K562 (cell line): ENCODE measurements around the gene MRPL42. TPM values are rescaled to one million over a fixed set of nuclear protein-coding genes. Genes with fewer than 3 reads are reported as not detected.

Experiments used
- EP400 ChIP-seq: fragments of 450-650 bp; IDR thresholded peaks from 2 replicates; pipeline ENCODE4 v1.6.1; 2017; ENCODE audit warnings: antibody characterized with exemption, mild to moderate bottlenecking, moderate library complexity
- FOXK2 ChIP-seq, 2 experiments: fragments of 450-650 bp; IDR thresholded peaks in 1 of 2; conservative IDR thresholded peaks in 1 of 2; 2 replicates each; pipeline ENCODE4 v1.6.1; 2016; ENCODE audit warnings: low read depth in 2 of 2, mild to moderate bottlenecking in 1 of 2
- MTA1 ChIP-seq: fragments of 450-650 bp; IDR thresholded peaks from 2 replicates; pipeline ENCODE4 v1.6.1; 2017; ENCODE audit warnings: borderline replicate concordance
- NR3C1 ChIP-seq: sonication (generic); formaldehyde crosslinking; IDR thresholded peaks from 2 replicates; pipeline ENCODE4 v1.8.1; 2022; ENCODE audit warnings: missing genetic modification reagents
- NR4A1 ChIP-seq, 2 experiments: fragments of 250-450 bp in 1 of 2; fragments of 450-650 bp in 1 of 2; sonication (Bioruptor Pico) in 1 of 2; IDR thresholded peaks; 2 replicates each; pipeline versions ENCODE4 v1.4.0 to v1.6.1; 2016 to 2020; ENCODE audit warnings: mild to moderate bottlenecking in 2 of 2, missing compliant biosample characterization in 1 of 2, missing genetic modification characterization in 1 of 2, moderate library complexity in 1 of 2
- POLR2G ChIP-seq: fragments of 200-400 bp; formaldehyde crosslinking; IDR thresholded peaks from 2 replicates; pipeline ENCODE4 v1.6.1; 2017; ENCODE audit warnings: low read depth, mild to moderate bottlenecking, antibody characterized with exemption, low read length, moderate library complexity
- RBM17 ChIP-seq: fragments of 200-400 bp; formaldehyde crosslinking; IDR thresholded peaks from 2 replicates; pipeline ENCODE4 v1.6.1; 2017; ENCODE audit warnings: low read depth, mild to moderate bottlenecking, low read length, borderline replicate concordance
- RERE ChIP-seq: sonication (generic); formaldehyde crosslinking; IDR thresholded peaks from 2 replicates; pipeline ENCODE4 v1.8.0; 2023; ENCODE audit warnings: missing genetic modification reagents, mild to moderate bottlenecking, borderline replicate concordance
- SMARCA5 ChIP-seq: fragments of 450-650 bp; IDR thresholded peaks from 2 replicates; pipeline ENCODE4 v1.6.1; 2016
- TAF1 ChIP-seq: IDR thresholded peaks from 2 replicates; pipeline ENCODE4 v1.6.1; 2011; ENCODE audit warnings: mild to moderate bottlenecking, low read length, moderate library complexity; ENCODE audit not compliant: insufficient read depth, control insufficient read depth, severe bottlenecking; ENCODE audit errors: extremely low read depth
- TCF7L2 ChIP-seq: fragments of 150-350 bp; IDR thresholded peaks from 2 replicates; pipeline ENCODE4 v1.6.1; 2016; ENCODE audit warnings: low read depth, mild to moderate bottlenecking, low read length, moderate library complexity
- TGIF2 ChIP-seq: sonication (generic); formaldehyde crosslinking; IDR thresholded peaks from 2 replicates; pipeline ENCODE4 v1.8.1; 2022; ENCODE audit warnings: mild to moderate bottlenecking, missing genetic modification reagents, moderate library complexity
- XRCC4 ChIP-seq: IDR thresholded peaks from one replicate; pipeline ENCODE4 v1.6.1; 2011; ENCODE audit not compliant: insufficient read depth, insufficient read length; ENCODE audit errors: extremely low read depth
- ZNF121 ChIP-seq: sonication (generic); formaldehyde crosslinking; conservative IDR thresholded peaks from 2 replicates; pipeline ENCODE4 v1.8.0; 2022; ENCODE audit warnings: missing genetic modification reagents
- ZNF174 ChIP-seq: fragments of 250-450 bp; sonication (Bioruptor Pico); IDR thresholded peaks from 2 replicates; pipeline ENCODE4 v1.4.0; 2020; ENCODE audit warnings: mild to moderate bottlenecking
- ZNF395 ChIP-seq: fragments of 200-800 bp; sonication (Bioruptor generic); IDR thresholded peaks from 2 replicates; pipeline ENCODE4 v1.6.1; 2017; ENCODE audit warnings: missing genetic modification characterization, missing compliant biosample characterization
- ZNF408 ChIP-seq: fragments of 250-450 bp; sonication (Bioruptor Pico); IDR thresholded peaks from 2 replicates; pipeline ENCODE4 v1.4.0; 2020; ENCODE audit warnings: low read depth, mild to moderate bottlenecking, moderate library complexity
- ZNF586 ChIP-seq: fragments of 450-650 bp; formaldehyde crosslinking; conservative IDR thresholded peaks from 2 replicates; pipeline ENCODE4 v1.4.0; 2020; ENCODE audit warnings: mild to moderate bottlenecking, moderate library complexity
- polyA plus RNA-seq, 8 experiments: library from polyadenylated mRNA; depleted of rRNA in 4 of 8; stranded (reverse) in 5 of 8; unstranded in 3 of 8; fragments of >200 nt; fragmentation: Nextera tagmentation in 2 of 8; fragmentation: Illumina TruSeq in 1 of 8; extraction: Ambion mirVana in 2 of 8; extraction: Trizol in 1 of 8; gene quantifications; 2 replicates each; pipeline versions ENCODE4 v1.2.1 to v1.2.3, GENCODE V29; 2011 to 2014; ENCODE audit warnings: inconsistent platforms in 1 of 8, missing spikeins in 1 of 8
- total RNA-seq, 7 experiments: library from RNA; depleted of rRNA in 6 of 7; stranded (reverse); fragments of >200 nt in 6 of 7; fragmentation: Illumina TruSeq in 2 of 7; extraction: Trizol in 2 of 7; gene quantifications; 2 replicates each; pipeline versions ENCODE4 v1.2.1 to v1.2.3, GENCODE V29; 2011 to 2021; ENCODE audit warnings: low replicate concordance in 1 of 7
- TF ChIP-seq, protein P1 (sequence below): fragments of 450-650 bp; formaldehyde crosslinking; IDR thresholded peaks from 2 replicates; pipeline ENCODE4 v1.4.0; 2020; ENCODE audit warnings: mild to moderate bottlenecking, moderate library complexity

Gene MRPL42
- total and polyA plus RNA-seq, 9 of the 15 experiments (the other 6 are each of a cell fraction or from before 2014, with no cell fraction given), result 104 to 806 (median 218) TPM

GRCh38 chr12:93441617-93442410 lies 25.5 kb upstream of the MRPL42 start, which contains the start of gene UBE2N (continued):
- no peak for TF ChIP-seq RERE (CRISPR knock-in tag)
- peak; percentile 95 for TF ChIP-seq POLR2G
- TF ChIP-seq TCF7L2, result no peak
- no peak for TF ChIP-seq NR4A1 (CRISPR knock-in tag; IDR thresholded peaks at IDR 0.05)
- TF ChIP-seq NR4A1 (tag; IDR thresholded peaks at IDR 0.05), result peak; percentile 30; the same call in 1 of the 2 replicates
- no peak for TF ChIP-seq RBM17
- TF ChIP-seq ZNF121 (CRISPR knock-in tag), result no peak
- TF ChIP-seq TGIF2 (CRISPR knock-in tag), result peak; percentile 88; the same call in 1 of the 2 replicates
- no peak for TF ChIP-seq ZNF408 (CRISPR knock-in tag)
- TF ChIP-seq XRCC4, result no peak
- 0 out of 2 replicates have a peak, but pooled peaks have one; percentile 43 for TF ChIP-seq ZNF395
- TF ChIP-seq NR3C1 (CRISPR knock-in tag), result no peak; the same call in 1 of the 2 replicates
- TF ChIP-seq EP400, result peak; percentile 85
- TF ChIP-seq TAF1, result peak; percentile 83
- no peak for TF ChIP-seq ZNF586 (CRISPR knock-in tag)
- no peak for TF ChIP-seq SMARCA5
- peak in 1 of 2 experiments; percentile 42; a peak in 1 of 4 replicates for TF ChIP-seq FOXK2 (conservative IDR thresholded peaks at IDR 0.05 in 1 of 2, IDR thresholded peaks at IDR 0.05 in 1 of 2; ENCODE audit: low read depth in 2 of 2)
- TF ChIP-seq ZNF174 (CRISPR knock-in tag), result no peak
- TF ChIP-seq, protein P1, sequence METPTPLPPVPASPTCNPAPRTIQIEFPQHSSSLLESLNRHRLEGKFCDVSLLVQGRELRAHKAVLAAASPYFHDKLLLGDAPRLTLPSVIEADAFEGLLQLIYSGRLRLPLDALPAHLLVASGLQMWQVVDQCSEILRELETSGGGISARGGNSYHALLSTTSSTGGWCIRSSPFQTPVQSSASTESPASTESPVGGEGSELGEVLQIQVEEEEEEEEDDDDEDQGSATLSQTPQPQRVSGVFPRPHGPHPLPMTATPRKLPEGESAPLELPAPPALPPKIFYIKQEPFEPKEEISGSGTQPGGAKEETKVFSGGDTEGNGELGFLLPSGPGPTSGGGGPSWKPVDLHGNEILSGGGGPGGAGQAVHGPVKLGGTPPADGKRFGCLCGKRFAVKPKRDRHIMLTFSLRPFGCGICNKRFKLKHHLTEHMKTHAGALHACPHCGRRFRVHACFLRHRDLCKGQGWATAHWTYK (CRISPR knock-in tag), result 0 out of 2 replicates have a peak, but pooled peaks have one; percentile 45
- TF ChIP-seq MTA1, result peak; percentile 73
